ENCODE measurements around the gene CDT1.
"Not testable (repeated sequence)": the region's sequence is repeated elsewhere in the genome, so short reads cannot be mapped to it uniquely, and the experiment has no call there.

CDT1 gene

GRCh38 chr16:88820385-88821025, 16.9 kb downstream of the CDT1 start:
- H3K36me3 ChIP-seq, result peaks cover 13 to 50% (median 26%) of the 10 kb centered on the region in 3 donors
- no peaks in the 10 kb centered on the region for H3K27me3 ChIP-seq

GRCh38 chr16:88821168-88821850, 17.7 kb downstream of the CDT1 start:
- Histone ChIP-seq H3K36me3 (peaks cover 13 to 57% (median 26%) of the 10 kb centered on the region in 3 donors), H3K9me3 (no peaks in the 10 kb centered on the region), H3K4me3 (no peak overlapping the region), H3K27me3 (no peaks in the 10 kb centered on the region), H3K4me1 (no peaks in the 10 kb centered on the region), H3K27ac (no peak overlapping the region)
- intact Hi-C loops (cut with DNase I; ENCODE audit: low total_unique reads), result no loop called here
- TF ChIP-seq CTCF (IDR thresholded peaks at IDR 0.05), result no peak
- no peak for DNase-seq

More at GRCh38 chr16:88820385-88821025, 16.9 kb downstream of the CDT1 start:
- H3K9me3 ChIP-seq, result no peaks in the 10 kb centered on the region
- no peak for DNase-seq
- intact Hi-C loops (cut with DNase I; ENCODE audit: low total_unique reads), result no loop called here
- no peaks in the 10 kb centered on the region for H3K4me1 ChIP-seq
- H3K4me3 ChIP-seq, result no peak overlapping the region
- H3K27ac ChIP-seq, result no peak overlapping the region
- TF ChIP-seq CTCF (IDR thresholded peaks at IDR 0.05), result no peak

GRCh38 chr16:88822281-88823040, 18.9 kb downstream of the CDT1 start:
- no peaks in the 10 kb centered on the region for H3K4me1 ChIP-seq
- TF ChIP-seq CTCF (IDR thresholded peaks at IDR 0.05), result no peak
- H3K27me3 ChIP-seq, result no peaks in the 10 kb centered on the region
- peaks cover 13 to 69% (median 36%) of the 10 kb centered on the region in 3 donors for H3K36me3 ChIP-seq
- H3K9me3 ChIP-seq, result no peaks in the 10 kb centered on the region
- H3K4me3 ChIP-seq, result no peak overlapping the region
- DNase-seq, result no peak
- no peak overlapping the region for H3K27ac ChIP-seq
- intact Hi-C loops (cut with DNase I; ENCODE audit: low total_unique reads), result no loop called here

GRCh38 chr16:88823646-88824045, 20.1 kb downstream of the CDT1 start:
- DNase-seq; intact Hi-C loops (cut with DNase I; ENCODE audit: low total_unique reads); H3K4me1 ChIP-seq; H3K4me3 ChIP-seq; H3K27me3 ChIP-seq; H3K9me3 ChIP-seq; H3K27ac ChIP-seq: not testable (repeated sequence)
- H3K36me3 ChIP-seq, result peaks cover 20 to 81% (median 45%) of the 10 kb centered on the region in 3 donors

GRCh38 chr16:88824256-88825077, 20.9 kb downstream of the CDT1 start:
- peaks cover 20 to 89% (median 47%) of the 10 kb centered on the region in 3 donors for H3K36me3 ChIP-seq
- H3K4me1 ChIP-seq, result no peaks in the 10 kb centered on the region
- H3K9me3 ChIP-seq, result no peaks in the 10 kb centered on the region
- no peaks in the 10 kb centered on the region for H3K27me3 ChIP-seq
- no peak for DNase-seq
- no peak for TF ChIP-seq CTCF (IDR thresholded peaks at IDR 0.05)
- H3K27ac ChIP-seq, result no peak overlapping the region
- H3K4me3 ChIP-seq, result no peak overlapping the region
- intact Hi-C loops (cut with DNase I; ENCODE audit: low total_unique reads), result no loop called here

All from tibial artery (tissue), 4 donors.